Stimulated activated naive CD8-positive, alpha-beta T cell treated with anti-CD3 and anti-CD28 coated beads, Interleukin-15, amount 100 ng/mL, for 72 hours (primary cell): Measurements from ENCODE around the gene IFFO2.

Experiments
- ATAC-seq: fragments of 150-1000 bp; cut with Tn5 transposase; 2 replicates; pipeline ENCODE4 v1.10.0; 2021; ENCODE audit warnings: mild to moderate bottlenecking, moderate library complexity
- DNase-seq, 2 donors: peaks; one replicate each; pipeline ENCODE4 v3.0.0; 2021 to 2022
- H3K27ac Mint-ChIP-seq, 2 donors: one replicate each; pipeline ENCODE4 v1.8.0; 2022; ENCODE audit warnings: mild to moderate bottlenecking in 2 of 2, mixed read lengths in 2 of 2, moderate library complexity in 2 of 2
- H3K27me3 Mint-ChIP-seq: one replicate; pipeline ENCODE4 v1.8.0; 2022; ENCODE audit warnings: mixed read lengths
- H3K4me1 Mint-ChIP-seq: one replicate; pipeline ENCODE4 v1.8.0; 2022; ENCODE audit warnings: mild to moderate bottlenecking, mixed read lengths
- H3K4me3 Mint-ChIP-seq, 2 donors: one replicate each; pipeline ENCODE4 v1.8.0; 2022; ENCODE audit warnings: mild to moderate bottlenecking in 2 of 2, mixed read lengths in 2 of 2, moderate library complexity in 1 of 2
- H3K9me3 Mint-ChIP-seq, 2 donors: one replicate each; pipeline ENCODE4 v1.8.0; 2022; ENCODE audit warnings: mixed read lengths in 2 of 2

The IFFO2 gene

GRCh38 chr1:18960821-18961220, 4.3 kb upstream of the IFFO2 start:
- DNase-seq: no peak
- Mint-ChIP-seq H3K9me3 (no peaks in the 10 kb centered on the region), H3K27me3 (no peaks in the 10 kb centered on the region), H3K27ac (no peak overlapping the region), H3K4me1 (peaks cover 51% of the 10 kb centered on the region), H3K4me3 (no peak overlapping the region)
- no peak for ATAC-seq

DNA sequence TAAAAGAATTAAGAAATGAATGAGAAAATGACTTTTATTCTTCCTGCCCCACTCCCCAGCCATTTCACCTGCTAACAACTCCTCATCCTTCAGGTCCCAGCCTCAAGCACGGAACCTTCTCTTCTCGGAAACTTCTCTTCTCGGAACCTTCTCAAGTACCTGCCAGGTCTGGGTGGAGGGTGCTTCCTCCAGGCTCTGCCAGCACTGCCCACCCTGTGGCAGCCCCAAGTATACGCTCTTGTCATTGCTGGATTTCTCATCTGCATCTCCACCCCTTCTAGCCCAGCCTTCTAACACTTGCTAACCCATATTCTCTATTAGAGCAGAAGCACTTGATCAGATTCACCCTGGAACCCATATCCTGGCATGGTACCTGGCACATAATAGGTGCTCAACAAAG, 3.9 kb upstream of the IFFO2 start:
- peaks cover 46% of the 10 kb centered on the region for H3K4me1 Mint-ChIP-seq
- ATAC-seq (no peak), DNase-seq (no peak)
- H3K9me3 Mint-ChIP-seq: no peaks in the 10 kb centered on the region
- H3K4me3 Mint-ChIP-seq: no peak overlapping the region
- H3K27me3 Mint-ChIP-seq: no peaks in the 10 kb centered on the region
- H3K27ac Mint-ChIP-seq: no peak overlapping the region

GRCh38 chr1:18959591-18959990, 3.1 kb upstream of the IFFO2 start:
- Mint-ChIP-seq H3K27ac (no peak overlapping the region), H3K4me3 (no peak overlapping the region), H3K27me3 (no peaks in the 10 kb centered on the region), H3K4me1 (peaks cover 46% of the 10 kb centered on the region), H3K9me3 (no peaks in the 10 kb centered on the region)
- no peak for DNase-seq
- no peak for ATAC-seq

DNA sequence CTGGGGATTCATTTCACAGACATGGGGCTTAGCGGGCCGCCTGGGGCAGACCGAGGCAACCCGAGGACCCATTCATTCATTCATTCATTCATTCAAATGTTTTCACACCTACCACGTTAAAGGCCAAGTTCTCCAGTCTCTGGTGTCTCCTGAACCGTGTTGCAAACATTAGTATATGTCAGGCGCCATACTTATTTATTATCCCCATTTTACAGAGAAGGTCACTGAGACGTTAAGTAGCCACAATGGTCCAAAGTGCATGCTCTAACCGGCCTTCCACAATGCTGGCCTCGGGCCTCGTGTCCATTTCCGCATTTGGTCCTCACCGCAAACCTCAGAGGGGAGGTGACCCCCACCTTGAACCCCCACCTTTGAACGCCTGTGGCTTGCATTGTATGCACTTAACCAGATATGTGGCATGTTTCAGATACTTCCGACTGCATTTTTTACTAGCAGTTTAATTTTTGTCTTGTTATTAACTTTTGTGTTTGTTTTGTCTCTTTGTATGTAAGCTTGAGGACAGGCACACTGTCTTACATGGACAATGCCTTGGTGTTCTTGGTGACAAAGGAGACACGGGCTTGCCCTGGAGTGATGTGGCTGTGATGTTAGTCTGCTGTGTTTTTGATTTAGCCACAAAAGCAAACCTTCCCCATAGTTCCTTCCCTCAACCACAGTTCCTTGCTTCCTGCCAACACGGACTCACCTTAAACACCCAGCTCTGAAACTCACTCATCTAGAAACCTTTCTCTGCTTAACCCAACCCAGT, 1.2 kb upstream of the IFFO2 start:
- ATAC-seq (peak; percentile 15), DNase-seq (no peak)
- Mint-ChIP-seq H3K27me3 (no peaks in the 10 kb centered on the region), H3K9me3 (no peaks in the 10 kb centered on the region), H3K27ac (peak overlapping the region; percentile 12 to 40), H3K4me3 (peak overlapping the region; percentile 82 to 95), H3K4me1 (peaks cover 57% of the 10 kb centered on the region)

- Mint-ChIP-seq H3K27me3 (no peaks in the 10 kb centered on the region), H3K4me3 (peak overlapping the region; percentile 82 to 95), H3K9me3 (no peaks in the 10 kb centered on the region), H3K4me1 (peaks cover 62% of the 10 kb centered on the region), H3K27ac (peak overlapping the region; percentile 84 to 96)
- no peak for DNase-seq
- ATAC-seq: peak; percentile 1
These were observed 653 bp upstream of the IFFO2 start for GRCh38 chr1:18957136-18957521.

GRCh38 chr1:18955441-18956192, 859 bp downstream of the IFFO2 start:
- DNase-seq: peak; percentile 65 to 68
- Mint-ChIP-seq H3K27me3 (no peaks in the 10 kb centered on the region), H3K27ac (peak overlapping the region; percentile 54 to 58), H3K4me3 (peak overlapping the region; percentile 84 to 91), H3K4me1 (peaks cover 77% of the 10 kb centered on the region), H3K9me3 (no peaks in the 10 kb centered on the region)
- peak; percentile 7 for ATAC-seq

DNA sequence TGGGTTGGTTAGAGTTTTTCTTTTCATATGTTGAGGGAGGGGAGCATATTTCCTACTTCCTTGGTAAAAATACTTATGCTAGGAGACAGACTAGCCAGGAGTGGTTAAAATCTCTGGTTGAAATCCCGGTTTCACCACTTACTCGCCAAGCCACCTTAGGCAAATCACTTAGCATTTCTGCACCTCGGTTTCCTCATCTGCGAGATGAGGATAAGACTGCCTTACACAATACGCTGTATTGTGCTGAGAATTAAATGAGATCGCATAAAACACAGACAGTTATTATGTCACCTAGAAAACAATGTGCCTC, 1.4 kb downstream of the IFFO2 start:
- DNase-seq (no peak), ATAC-seq (no peak)
- Mint-ChIP-seq H3K9me3 (no peaks in the 10 kb centered on the region), H3K4me3 (peak overlapping the region; percentile 84 to 91), H3K4me1 (peaks cover 77% of the 10 kb centered on the region), H3K27ac (peak overlapping the region in 1 of 2 donors; percentile 58), H3K27me3 (no peaks in the 10 kb centered on the region)

- H3K4me3 Mint-ChIP-seq: peak overlapping the region; percentile 84 to 91
- no peaks in the 10 kb centered on the region for H3K27me3 Mint-ChIP-seq
- ATAC-seq: no peak
- no peaks in the 10 kb centered on the region for H3K9me3 Mint-ChIP-seq
- no peak for DNase-seq
- H3K27ac Mint-ChIP-seq: peak overlapping the region; percentile 6 to 58
- peaks cover 83% of the 10 kb centered on the region for H3K4me1 Mint-ChIP-seq
These were observed 2.0 kb downstream of the IFFO2 start for GRCh38 chr1:18954270-18955071.

DNA sequence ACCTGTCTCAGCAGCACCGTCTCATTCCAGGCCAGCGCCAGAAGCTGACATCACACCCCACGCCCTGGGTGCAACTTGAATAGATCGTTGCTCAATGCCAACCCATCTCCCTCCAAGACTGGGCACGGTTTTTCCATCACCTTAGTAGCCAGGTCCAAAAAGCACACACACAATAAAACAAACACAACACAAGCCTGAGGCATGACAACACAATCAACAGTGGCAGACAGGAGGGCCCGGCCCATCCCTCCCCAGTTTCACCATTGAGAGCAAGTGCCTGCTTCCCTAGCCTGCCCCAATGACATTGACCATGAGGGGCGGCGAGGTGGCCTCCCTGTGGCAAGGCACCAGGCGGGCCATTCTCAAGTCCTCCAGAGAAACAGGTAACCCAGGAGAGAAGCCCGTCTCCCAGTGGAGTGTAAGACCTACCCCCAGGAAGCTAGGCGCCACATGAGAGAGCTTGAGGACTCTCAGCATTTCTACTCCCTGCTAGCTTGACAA, 2.7 kb downstream of the IFFO2 start:
- Mint-ChIP-seq H3K9me3 (no peaks in the 10 kb centered on the region), H3K4me3 (peak overlapping the region; percentile 84 to 91), H3K27me3 (no peaks in the 10 kb centered on the region), H3K27ac (peak overlapping the region; percentile 10 to 13), H3K4me1 (peaks cover 84% of the 10 kb centered on the region)
- ATAC-seq (no peak), DNase-seq (no peak)

- Mint-ChIP-seq H3K9me3 (no peaks in the 10 kb centered on the region), H3K4me1 (peaks cover 84% of the 10 kb centered on the region), H3K4me3 (peak overlapping the region; percentile 84 to 91), H3K27me3 (no peaks in the 10 kb centered on the region), H3K27ac (peak overlapping the region; percentile 99)
- ATAC-seq: peak; percentile 77
- DNase-seq: peak; percentile 85 to 94
These were observed 4.6 kb downstream of the IFFO2 start for GRCh38 chr1:18951818-18952391.

DNA sequence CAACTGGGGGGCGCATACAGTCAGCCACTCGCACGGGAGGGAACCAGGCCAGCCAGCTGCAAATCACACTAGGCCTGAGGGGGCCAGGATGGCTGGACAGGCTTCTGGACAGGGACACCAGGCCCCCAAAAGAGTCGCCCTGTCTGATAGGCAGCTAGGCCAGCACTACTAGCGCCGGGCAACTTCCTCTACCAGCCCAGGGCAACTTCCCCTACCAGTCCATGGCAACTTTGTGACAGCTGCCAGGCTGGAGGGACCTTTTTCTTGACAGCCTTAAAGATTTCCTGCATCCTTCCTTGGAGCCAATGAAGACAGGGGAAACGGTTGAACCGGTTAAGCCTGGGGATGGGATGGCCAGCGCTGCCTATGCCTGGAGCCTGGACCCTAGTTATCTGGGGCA, 5.1 kb downstream of the IFFO2 start:
- no peak for DNase-seq
- Mint-ChIP-seq H3K27ac (peak overlapping the region; percentile 99), H3K4me3 (peak overlapping the region; percentile 84 to 91), H3K27me3 (no peaks in the 10 kb centered on the region), H3K9me3 (no peaks in the 10 kb centered on the region), H3K4me1 (peaks cover 87% of the 10 kb centered on the region)
- peak; percentile 31 for ATAC-seq

DNA sequence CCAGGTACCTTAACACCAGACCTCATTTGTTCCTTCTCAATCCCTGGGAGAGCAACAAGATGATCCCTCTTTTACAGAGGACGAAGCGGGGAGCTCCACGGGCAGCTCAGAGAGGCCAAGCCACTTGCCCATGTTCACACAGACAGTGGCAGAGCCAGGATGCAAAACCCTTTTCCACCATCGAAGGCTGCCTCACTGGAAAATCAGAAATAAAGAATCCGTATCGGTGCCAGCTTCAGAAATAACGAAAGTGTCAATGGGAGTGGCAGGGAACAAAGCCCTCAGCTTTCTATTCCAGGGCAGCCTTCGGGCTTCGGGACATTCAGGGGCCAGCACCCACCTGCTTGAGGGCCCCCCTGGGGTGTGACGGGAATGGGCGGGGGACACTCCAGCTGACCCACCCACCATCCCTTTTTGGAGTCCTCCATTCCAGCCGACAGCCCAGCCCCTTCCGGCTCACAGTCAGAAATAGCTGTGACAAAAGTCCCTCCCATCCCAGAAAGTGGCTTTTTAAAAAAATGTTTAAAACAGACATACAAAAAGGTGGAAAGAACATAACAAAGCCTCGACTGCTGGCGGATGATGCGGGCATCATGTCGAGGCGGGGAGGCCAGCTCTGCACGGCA, 6.0 kb downstream of the IFFO2 start:
- H3K4me3 Mint-ChIP-seq: peak overlapping the region; percentile 84 to 91
- H3K27ac Mint-ChIP-seq: peak overlapping the region; percentile 99
- DNase-seq (peak in 1 of 2 donors; percentile 36), ATAC-seq (no peak)
- no peaks in the 10 kb centered on the region for H3K9me3 Mint-ChIP-seq
- no peaks in the 10 kb centered on the region for H3K27me3 Mint-ChIP-seq
- peaks cover 94% of the 10 kb centered on the region for H3K4me1 Mint-ChIP-seq

- DNase-seq: peak in 1 of 2 donors; percentile 30
- no peaks in the 10 kb centered on the region for H3K9me3 Mint-ChIP-seq
- H3K27me3 Mint-ChIP-seq: no peaks in the 10 kb centered on the region
- H3K27ac Mint-ChIP-seq: peak overlapping the region; percentile 99
- peak overlapping the region; percentile 84 to 91 for H3K4me3 Mint-ChIP-seq
- H3K4me1 Mint-ChIP-seq: peaks cover 98% of the 10 kb centered on the region
- ATAC-seq: no peak
These were observed 6.6 kb downstream of the IFFO2 start for GRCh38 chr1:18949686-18950400.

GRCh38 chr1:18948913-18949685, 7.4 kb downstream of the IFFO2 start:
- Mint-ChIP-seq H3K27me3 (no peaks in the 10 kb centered on the region), H3K9me3 (no peaks in the 10 kb centered on the region), H3K4me1 (peaks cover 98% of the 10 kb centered on the region), H3K27ac (peak overlapping the region in 1 of 2 donors; percentile 99), H3K4me3 (peak overlapping the region; percentile 84 to 91)
- ATAC-seq: no peak
- no peak for DNase-seq
